Activated CD4-positive, alpha-beta T cell treated with anti-CD3 and anti-CD28 coated beads, Interleukin-2, amount 50 U/mL, for 16 hours (primary cell): ENCODE measurements around the gene RAP1GAP.
A peak's percentile ranks its signal among the peaks of the same experiment; 100 is the strongest.

Experiments
- DNase-seq: peaks from one replicate; pipeline ENCODE4 v3.0.0-alpha.2; 2020

RAP1GAP gene

DNA sequence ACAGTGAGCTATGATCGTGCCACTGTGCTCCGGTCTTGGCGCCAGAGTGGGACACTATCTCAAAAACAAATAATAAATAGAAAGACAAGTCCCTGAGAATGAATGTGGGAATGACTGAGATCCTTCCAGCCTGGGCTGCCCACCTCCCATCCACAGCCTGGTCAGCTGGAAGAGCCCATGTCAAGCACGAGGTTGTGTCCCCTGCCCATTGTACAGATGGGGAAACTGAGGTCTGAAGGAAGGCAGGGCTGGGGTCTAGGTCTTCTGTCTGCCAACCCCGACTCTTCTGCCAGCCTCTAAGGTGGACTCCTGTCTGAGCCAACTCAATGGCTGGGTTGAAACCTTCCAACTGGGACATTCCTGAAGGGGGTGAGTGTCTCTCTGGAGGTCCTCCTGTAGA lies 79.5 kb downstream of the RAP1GAP start:
- DNase-seq, result no peak

- no peak for DNase-seq
Measured at GRCh38 chr1:21587602-21587953, 81.6 kb downstream of the RAP1GAP start.

GRCh38 chr1:21586846-21587601 lies 82.1 kb downstream of the RAP1GAP start:
- DNase-seq, result no peak

DNA sequence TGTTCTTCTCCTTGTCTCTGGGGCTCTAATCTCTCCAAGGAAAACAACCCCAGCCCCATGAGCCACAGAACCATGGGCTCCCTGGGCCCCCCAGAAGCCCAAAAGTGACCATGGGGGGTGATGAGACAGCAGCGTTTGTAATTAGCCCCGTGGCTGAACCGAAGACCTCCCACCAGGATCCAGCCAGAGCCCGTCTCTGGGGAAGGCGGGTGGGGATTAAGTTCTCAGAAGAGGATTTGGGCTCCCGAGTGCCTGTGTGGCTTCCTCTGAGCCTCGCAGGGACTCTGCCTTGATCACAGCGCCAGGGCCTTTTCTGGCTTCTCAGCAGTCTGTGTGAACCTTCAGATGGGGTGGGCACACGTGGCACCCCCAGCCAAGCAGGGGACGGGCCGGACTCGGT lies 82.9 kb downstream of the RAP1GAP start:
- DNase-seq, result no peak

DNA sequence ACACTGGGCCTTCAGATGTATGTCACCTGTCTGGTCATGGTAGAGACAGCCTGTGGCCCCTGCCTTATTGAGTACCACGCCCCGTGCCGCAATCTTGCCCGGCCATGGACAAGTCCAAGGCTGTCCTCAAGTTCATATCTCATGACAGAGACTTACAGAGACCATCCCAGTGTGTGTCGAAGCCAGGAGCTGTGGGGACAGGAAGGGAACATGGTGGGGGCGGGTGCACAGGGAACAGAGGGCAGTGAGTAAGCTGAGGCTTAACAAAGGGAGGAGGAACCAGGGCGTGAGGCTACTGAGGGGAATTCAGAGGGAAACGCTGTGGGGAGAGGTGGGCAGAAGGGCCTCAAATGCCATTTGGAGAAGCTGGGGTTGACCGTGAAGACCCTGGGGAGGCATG lies 84.1 kb downstream of the RAP1GAP start:
- DNase-seq, result no peak

DNA sequence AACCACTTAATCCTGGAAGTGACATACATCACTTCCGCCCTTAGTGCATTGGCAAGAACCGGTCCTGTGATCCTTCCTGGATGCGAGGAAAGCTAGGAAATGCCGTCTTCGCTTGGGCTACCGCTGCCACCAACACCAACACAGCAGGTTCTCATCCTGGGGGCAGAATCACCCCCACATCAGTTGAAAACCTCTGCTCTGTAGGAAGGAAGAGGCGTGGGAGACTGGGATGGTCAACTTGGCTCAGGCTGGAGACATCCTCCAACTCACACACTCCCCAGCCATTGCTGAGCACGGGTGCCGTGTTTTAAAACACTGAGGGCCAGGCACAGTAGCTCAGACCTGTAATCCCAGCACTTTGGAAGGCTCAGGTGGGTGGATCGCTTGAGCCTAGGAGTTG lies 85.1 kb downstream of the RAP1GAP start:
- no peak for DNase-seq

GRCh38 chr1:21579791-21580190 lies 89.4 kb downstream of the RAP1GAP start:
- no peak for DNase-seq

DNA sequence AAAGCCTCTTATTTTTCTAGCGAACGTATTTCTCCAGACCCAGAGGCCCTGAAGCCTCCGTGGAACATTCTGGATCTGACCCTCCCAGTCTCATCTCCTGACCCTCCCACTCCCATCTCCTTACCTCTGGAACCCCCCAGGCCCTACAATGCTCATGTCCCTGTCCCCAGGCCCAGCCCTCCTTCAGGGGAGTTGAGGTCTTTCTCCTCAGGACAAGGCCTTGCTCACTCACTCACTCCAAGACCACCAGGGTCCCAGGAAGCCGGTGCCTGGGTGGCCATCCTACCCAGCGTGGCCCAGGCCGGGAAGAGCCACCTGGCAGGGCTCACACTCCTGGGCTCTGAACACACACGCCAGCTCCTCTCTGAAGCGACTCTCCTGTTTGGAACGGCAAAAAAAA lies 91.2 kb downstream of the RAP1GAP start:
- no peak for DNase-seq

DNA sequence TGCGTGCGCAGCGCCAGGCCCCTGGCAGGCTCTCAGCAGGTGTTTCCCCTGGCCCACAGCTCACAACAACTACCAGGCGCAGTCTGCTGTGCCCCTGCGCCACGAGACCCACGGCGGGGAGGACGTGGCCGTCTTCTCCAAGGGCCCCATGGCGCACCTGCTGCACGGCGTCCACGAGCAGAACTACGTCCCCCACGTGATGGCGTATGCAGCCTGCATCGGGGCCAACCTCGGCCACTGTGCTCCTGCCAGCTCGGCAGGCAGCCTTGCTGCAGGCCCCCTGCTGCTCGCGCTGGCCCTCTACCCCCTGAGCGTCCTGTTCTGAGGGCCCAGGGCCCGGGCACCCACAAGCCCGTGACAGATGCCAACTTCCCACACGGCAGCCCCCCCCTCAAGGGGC lies 91.8 kb downstream of the RAP1GAP start:
- DNase-seq, result no peak

DNA sequence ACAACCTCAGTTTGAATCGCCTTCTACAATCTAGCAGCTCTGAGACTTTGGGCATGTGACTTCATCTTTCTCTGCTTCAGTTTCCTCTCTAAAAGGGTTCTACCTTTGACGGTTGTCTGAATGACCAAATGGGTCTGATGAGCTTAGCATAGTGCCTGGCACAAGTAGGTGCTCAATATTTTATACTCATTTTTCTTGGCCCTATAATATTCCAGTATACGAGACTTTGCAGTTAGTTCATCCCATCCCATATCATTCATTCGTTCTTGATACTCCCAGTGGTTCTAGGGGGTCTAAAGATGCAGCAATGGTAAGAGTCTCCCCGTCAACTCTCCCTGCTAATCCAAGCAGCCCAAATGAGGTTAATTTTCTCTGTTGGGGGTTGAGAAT lies 92.4 kb downstream of the RAP1GAP start:
- DNase-seq, result no peak

DNA sequence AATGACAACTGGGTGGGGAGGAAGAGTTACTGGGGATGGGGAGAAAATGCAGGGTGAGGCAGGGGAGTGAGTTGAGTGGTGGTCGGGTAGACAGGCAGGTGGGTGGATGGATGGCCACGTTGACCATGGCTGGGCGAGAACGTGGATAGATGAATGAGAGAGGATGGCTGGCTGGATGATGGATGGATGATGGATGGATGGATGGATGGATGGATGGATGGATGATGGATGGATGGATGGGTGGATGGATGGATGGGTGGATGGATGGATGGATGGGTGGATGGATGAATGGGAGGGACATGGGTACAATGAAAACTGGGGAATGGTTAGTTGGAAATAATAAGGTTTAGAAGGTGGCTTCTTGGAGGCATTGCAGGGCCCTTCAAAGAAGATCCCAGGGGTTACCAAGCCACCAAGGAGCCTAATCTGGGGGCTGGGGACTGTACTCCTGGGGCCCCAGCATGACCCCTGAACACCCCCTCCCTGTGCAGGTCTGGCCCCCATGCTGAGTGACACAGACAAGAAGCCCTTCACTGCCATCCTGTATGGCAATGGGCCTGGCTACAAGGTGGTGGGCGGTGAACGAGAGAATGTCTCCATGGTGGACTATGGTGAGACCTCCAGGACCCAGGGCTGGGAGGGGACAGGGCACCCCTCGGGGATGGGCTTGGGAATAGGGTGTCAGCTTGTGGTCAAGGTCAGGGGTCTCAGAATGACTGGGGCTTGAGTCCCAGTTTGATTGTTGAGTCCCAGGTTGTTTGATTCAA lies 92.9 kb downstream of the RAP1GAP start:
- no peak for DNase-seq

DNA sequence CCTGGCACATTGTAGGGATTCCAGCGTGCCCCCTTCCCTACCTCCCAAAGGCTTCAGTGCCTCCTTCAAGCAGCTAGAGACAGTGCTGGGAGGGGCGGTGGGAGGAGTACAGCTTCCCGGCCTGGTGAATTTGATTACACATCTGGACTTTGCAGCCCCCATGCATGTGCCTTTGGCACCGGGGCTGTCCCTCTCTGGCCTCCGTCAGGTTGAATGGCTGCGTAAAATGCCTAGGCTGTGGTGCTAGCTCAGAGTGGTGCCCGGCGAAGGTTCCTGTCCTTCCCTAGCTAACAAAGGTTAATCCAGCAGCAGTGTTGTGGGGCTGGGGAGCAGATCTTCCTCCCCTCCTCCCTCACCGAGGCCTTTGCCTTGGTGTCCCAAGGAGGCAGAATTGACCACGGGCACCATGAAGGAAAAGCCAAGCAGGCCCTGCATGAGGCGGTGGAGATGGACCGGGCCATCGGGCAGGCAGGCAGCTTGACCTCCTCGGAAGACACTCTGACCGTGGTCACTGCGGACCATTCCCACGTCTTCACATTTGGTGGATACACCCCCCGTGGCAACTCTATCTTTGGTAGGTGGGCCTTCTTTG lies 93.7 kb downstream of the RAP1GAP start:
- no peak for DNase-seq

DNA sequence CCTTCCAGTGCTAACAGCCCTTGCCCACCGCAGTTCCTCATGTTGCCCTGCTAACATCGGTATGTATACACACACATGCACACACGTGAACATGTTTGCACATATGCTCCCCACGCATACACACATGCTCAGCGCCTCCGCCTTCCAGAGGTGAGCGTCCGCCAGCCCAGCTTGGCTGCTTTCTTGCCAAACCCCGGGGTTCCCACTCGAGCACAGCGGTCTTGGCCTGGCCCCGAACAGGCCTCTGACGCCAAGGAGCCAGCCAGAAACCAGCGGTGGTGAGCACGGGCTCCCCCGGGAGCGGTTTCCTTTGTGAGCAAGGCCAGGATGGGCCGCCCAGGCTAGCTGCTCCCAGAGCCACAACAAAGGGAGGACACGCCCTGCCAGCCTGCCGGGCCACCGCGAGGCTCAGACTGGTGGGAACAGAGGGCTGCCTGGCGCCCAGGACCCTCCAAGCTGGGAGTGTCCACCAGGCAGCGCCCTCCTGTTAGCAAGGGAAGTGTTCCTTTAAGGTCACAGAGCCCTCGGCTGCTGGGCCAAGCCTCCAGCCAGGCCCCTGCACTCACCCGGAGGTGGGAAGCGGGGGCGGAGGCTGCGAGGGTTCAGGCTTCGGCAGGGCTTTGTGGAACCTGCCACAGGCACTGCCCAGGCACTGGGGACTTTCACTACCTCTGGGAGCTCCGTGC lies 94.5 kb downstream of the RAP1GAP start:
- no peak for DNase-seq

DNA sequence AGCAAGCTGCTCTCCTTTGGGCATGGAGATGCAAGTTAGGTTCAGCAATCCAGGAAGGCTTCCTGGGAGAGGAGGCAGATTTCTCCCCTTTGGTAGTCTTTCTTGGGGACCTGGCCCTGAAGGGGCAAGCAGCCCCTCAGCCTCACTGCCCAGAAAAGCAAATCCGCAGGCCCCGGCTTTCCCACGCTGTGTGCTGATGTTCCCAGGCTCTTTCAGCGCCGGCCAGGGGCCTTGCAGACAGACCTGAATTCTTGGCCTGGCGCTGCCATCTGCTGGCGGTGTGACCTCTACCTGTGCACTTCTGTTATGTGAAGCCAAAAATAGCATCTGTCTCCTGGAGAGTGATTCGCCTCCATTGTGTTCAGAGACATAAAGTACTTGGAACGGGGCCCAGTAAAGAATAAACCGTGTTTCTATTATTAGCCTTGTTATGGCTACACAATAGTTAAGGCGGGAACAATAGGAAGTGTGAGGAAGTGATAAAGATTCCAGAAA lies 95.1 kb downstream of the RAP1GAP start:
- DNase-seq, result peak; percentile 28

GRCh38 chr1:21573475-21573874 lies 95.7 kb downstream of the RAP1GAP start:
- DNase-seq, result no peak

DNA sequence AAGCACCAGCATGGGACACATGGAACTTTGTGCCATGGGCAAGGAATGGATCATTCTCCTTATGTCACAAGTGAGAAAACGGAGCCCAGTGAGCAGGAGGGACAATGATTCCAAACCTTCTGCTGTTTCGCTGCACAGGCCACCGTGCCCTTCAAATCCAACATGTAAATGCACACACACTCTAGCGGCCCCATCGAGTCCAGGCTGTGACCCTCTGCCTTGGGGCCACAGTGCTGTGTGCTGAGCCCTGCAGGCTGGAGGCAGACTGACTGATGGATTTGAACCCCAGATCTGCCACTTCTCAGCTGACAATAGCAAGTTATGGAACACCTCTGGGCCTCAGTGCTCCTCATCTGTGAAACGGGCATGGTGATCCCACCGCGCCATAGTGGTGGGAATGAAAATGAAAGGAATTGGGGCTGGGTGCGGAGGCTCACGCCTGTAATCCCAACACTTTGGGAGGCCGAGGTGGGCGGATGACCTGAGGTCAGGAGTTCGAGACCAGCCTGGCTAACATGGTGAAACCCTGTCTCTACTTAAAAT lies 96.4 kb downstream of the RAP1GAP start:
- DNase-seq, result no peak

GRCh38 chr1:21572221-21572620 lies 96.9 kb downstream of the RAP1GAP start:
- no peak for DNase-seq

DNA sequence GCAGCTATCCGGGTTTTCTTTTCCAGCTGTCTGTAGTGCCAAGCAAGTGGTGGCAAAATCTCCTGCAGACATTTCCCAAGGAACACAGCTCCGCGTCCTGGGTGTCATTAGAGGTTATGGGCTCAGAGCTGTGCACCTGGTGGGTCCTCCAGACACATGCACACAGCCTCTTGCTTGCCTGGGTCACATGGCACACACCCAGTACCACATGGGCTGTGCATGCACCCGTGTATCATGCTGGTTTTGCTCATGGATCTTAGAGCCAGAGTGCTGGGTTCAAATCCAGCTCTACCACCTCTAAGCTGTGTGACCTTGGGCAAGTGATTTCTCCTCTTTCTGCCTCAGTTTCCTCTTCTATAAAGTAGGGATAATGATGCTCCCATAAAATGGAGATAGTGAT lies 98.3 kb downstream of the RAP1GAP start:
- DNase-seq, result no peak

- no peak for DNase-seq
Measured at GRCh38 chr1:21570528-21570875, 98.7 kb downstream of the RAP1GAP start.

GRCh38 chr1:21569820-21570527 lies 99.2 kb downstream of the RAP1GAP start:
- DNase-seq, result no peak

- no peak for DNase-seq
Measured at GRCh38 chr1:21568809-21569385, 100.3 kb downstream of the RAP1GAP start.
